GM10847 (cell line): ENCODE measurements around the gene MUC5AC.

Experiments
- POLR2A ChIP-seq: IDR thresholded peaks from 2 replicates; pipeline ENCODE4 v1.6.1; 2011; ENCODE audit not compliant: insufficient read length; ENCODE audit errors: extremely low read depth

MUC5AC gene

DNA sequence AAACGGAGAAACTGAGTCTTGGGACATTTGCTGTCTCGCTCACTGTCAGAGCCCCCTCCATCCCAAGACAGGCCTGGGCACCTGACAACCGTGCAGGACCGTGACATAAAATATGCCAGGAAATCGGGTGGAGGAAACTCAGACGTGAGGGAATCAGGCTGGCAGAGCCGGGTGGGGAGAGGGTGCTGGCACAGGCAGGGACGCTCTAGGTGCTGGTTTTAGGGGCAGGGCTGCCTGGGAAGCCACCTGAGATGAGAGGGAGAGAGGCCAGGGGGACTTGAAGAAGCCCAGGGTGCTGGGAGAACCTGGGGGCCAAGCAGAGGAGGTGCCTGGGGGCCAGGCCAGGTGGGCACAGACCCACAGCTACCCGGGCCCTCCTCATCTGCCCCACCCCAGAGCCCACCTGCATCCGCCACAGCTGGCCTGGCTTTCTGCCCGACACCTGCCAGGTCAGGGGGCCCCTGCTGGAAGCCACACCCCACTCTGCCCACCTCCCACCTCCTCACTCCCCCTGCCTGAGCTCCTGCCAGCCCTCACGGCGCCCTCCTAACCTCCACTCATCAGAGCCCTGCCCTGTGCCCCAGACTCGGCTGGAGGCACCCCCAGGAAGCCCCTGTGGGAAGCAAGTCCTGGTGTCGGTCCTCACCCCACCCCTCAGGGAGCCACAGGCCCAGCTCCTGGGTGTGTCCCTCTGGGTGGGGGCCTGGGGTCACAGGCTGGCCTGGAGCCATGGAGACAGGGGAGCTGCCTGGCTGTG is 27.3 kb upstream of the MUC5AC start:
- TF ChIP-seq POLR2A, result no peak

DNA sequence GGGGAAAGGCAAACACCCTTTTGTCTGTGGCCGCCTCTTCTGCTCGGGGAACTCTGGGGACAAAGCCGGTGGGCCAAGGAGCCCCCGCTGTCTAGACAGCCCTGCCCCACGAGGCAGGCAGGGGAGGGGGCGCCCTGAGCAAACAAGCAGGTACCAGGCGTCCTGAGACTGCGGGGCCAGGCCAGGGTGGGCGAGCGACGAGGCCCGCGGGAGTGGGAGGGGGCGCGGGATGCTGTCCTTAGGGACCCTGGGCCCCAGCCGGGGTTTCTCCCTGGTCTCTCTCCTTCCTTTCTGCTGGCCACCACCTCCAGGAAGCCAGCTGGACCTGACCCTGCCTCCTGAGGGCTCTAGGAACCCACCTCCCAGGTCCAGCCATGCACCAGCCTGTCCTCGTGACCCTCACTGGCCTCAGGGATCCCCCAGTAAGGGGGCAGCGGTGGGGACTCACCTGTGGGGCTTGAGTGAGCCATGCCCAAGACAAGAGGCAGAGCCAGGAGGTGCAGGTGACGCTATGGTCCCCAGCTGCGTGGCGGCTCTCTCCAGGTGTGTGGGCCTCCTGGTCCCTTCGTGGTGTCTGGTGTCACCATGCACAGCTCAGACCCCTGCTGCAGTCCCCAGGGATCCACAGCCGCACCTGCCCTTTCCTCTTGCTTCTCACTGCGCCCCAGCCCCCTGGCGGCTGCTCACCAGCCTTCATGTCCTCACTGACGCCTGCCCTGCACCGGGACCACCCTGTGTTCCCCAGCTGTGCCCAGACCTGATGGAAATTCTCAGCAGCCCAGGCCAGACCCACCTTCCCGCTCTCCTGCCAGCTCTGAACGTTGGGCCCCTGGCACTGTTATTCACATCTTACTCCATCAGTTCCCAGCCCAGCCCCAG is 26.5 kb upstream of the MUC5AC start:
- no peak for TF ChIP-seq POLR2A

DNA sequence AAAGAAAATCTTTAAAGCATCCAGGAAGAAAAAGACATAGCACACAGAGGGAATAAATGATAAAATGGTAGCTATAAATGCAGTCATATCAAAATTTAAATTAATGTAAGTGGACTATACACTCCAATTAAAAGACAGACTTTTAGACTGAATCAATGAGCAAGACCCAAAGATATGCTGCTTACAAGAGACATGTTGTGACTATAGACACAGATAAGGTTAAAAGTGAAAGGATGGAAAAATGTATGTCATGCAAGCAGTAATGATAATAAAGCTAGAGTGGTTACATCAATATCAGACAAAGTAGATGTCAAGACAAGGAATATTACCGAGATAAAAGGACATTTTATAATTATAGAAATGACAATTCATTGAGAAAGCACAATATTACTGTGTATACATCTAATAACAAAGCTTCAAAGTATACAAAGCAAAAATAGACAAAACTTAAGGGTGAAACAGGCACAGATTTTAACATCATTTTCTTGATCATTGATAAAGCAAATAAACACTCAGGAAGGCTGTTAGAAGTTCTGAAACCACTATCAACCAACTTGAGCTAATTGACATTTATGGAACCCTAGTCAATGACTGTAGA is 22.8 kb upstream of the MUC5AC start:
- no peak for TF ChIP-seq POLR2A

DNA sequence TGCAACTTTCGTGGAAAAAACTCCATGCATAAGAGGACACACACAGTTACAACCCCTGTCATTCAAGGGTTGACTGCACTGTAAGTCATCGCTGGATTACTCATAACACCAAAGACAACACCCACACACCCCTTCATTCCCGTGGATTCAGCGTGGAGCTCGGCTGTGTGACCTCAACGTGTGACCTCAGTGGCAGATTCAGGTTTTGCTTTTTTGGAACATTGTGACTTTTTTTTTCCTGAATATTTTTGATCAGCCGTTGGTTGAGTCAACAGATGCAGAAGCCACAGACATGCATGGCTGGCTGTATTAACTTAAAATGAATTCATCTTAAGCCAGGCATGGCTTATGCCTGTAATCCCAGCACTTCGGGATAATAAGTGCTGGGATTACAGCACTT is 19.7 kb upstream of the MUC5AC start:
- TF ChIP-seq POLR2A, result no peak

DNA sequence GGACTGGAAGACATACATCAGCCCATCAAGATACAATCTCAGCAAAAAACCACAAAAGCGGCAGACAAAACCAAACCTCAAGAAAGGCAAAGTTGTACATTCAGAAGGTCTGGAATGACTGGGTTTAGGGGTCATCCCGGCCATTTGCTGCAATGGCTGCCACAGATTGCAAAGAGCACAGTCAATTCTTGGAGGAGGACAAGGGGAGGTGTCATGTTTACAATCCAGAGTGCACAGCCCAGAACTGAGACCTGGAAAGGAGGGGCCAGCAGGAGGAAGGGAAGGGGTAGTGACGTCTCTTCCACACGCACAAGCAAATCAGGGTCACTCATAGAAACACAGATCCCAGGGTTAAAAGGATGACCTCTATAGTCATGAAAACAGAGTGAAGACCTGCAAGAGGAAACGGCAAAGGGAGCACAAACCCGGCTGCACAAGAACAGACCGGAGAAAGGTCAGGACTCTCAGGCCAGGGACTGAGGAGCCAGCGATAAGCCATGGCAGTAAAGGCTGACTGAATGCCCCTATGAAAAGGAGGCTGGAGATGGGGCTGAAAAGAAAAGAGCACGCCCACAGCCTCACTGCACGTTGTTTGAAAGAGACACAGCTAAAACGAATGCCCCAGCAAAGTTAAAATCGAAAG is 18.2 kb upstream of the MUC5AC start:
- TF ChIP-seq POLR2A, result no peak

DNA sequence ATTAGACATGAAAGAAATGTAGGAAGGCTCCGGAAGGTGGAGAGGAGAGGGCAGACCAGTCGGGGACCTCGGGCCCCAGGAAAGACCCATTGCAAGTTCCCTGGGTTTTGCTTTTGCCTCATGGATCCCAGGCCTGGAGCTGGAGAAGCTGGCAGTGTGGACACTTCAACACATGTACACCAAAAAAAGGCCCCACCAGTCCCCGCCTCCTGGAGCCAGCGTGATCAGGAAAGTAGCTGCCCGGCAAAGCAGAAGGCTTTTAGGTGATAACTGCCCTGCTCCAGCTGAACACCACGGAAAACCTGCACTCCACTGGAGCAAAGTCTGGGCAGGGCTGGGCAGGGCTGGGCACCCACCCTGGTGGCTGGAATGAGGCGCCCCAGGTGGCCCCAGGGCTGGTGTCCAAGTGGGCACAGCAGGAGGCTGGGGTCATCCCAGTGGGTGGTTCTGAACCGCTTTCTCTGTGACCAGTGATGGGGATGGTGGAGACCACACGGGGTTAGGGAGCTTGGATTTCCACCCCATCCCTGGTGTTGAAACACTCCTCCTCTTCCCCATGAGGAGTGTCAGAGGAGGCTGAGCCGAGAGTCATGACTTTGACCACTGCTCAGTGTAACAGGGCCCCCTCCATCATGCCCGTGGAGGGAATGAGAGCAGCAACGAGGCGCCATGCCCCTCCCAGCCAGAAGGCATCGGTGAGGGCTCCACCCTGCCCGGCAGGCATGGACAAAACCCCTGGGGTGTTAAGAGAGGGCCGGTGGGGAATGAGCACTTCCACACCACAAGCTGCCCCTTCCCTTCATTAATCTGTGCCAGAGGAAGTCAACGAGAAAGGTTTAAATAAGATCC is 16.9 kb upstream of the MUC5AC start:
- TF ChIP-seq POLR2A, result no peak

DNA sequence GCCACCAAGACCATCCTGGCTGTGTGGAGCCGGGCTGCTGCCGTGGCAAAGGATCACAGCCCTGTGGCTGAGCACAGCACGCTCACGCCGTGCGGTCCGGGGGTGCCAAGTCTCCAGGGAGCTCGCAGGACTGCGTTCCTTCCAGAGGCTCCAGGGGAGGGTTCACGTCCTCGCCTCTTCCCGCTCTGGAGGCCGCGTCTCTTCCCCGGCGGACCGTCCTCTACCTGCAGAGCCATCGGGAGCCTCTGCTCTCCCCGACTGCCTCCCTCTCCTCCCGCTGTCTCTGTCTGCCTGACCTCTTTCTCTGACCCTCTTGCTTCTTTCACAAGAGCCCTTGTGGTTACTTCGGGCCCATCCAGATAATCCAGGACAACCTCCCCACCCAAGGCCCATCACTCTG is 11.4 kb upstream of the MUC5AC start:
- TF ChIP-seq POLR2A, result no peak

DNA sequence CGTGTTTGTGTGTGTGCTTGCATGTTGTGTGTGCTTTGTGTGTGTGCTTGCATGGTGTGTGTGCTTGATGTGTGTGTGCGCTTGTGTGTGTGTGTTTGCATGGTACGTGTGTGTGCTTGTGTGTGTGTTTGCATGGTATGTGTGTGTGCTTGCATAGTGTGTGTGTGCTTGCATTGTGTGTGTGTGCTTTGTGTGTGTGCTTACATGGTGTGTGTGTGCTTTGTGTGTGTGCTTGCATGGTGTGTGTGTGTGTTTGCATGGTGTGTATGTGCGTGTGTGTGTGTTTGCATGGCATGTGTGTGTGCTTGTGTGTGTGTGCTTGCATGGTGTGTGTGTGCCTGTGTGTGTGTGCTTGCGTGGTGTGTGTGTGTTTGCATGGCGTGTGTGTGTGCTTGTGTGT is 10.0 kb upstream of the MUC5AC start:
- TF ChIP-seq POLR2A, result no peak

DNA sequence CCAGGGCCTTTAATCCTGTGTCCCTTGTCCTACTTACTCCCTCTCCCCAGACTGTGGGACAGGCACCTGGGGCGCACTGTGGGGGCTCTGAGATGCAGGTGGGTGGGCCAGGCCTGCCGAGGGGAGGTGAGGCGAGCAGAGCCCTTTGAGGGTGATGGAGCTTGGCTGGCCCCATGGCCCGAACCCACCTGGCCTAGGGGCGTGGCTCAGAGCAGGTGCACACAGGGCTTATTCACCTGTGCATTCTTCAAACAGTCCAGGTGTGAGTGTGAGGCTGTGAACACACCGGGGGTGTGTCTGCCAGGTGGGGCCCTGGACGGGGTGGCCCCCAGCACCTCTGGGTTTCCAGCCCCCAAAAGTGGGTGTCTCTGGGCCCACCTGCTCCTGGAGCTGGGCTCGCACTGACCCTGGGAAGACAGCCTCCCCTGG is 9.0 kb upstream of the MUC5AC start:
- no peak for TF ChIP-seq POLR2A

DNA sequence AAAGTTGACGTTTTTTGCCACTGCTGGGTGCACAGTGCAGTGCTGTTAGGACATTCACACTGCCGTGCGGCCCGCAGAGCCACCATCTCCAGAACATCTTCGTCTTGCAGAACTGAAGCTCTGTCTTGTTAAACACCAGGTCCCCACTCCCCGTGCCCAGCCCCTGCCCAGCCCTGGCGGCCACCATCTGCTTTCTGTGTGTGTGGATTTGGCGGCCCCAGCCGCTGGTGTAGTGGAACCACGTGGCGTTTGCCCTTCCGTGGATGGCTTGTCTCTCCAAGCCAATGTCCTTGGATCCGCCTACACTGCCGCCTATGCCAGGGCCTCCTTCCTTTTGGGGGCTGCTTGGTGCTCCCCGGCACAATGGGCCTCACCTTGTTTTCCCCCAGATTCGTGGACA is 8.2 kb upstream of the MUC5AC start:
- no peak for TF ChIP-seq POLR2A

DNA sequence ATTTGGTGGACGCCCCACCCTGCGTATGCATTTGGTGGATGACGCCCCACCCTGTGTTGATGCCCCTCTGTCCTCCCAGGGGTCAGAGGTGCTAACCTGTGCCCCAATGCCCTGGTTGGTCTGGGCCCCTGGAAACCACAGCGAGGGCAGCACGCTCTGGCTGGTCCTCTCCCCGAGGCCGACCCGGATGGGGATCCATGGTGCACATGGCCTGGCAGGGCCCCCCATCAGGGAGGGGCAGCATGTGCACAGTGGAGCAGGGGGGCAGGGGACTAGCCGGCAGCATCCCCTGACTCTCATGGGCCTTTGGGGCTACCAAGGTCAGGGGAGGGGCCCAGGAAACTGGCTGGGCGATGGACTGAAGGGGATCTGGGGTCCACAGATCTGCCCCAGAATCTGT is 7.6 kb upstream of the MUC5AC start:
- no peak for TF ChIP-seq POLR2A

DNA sequence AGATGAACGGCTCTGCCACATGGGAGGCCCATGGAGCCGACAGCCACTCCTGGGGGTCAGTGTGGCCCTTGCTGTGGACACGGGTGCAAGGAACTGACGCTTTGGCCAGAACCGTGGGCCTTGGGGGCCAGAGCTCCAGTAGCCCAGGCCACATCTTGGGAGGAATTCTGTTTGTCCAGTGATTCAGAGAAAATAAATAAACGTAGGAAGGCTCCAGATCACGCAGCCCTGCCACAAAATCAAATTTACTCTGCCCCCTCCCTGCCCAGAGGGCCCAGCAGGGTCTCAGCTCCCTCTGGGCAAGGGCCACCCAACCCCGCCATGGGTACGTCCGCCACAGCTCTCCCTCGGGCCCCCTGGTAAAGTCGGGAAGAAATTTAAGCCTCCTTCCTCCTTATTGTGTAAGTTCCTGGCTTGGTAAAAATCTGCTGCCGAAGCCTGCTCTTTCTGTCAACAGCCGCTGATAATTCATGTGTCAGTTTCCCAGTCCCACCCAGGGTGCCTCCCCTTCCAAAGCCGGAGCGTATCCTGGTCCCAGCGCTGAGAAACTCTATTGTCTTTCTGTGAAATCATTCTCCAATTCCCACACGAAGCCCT is 6.9 kb upstream of the MUC5AC start:
- TF ChIP-seq POLR2A, result no peak

DNA sequence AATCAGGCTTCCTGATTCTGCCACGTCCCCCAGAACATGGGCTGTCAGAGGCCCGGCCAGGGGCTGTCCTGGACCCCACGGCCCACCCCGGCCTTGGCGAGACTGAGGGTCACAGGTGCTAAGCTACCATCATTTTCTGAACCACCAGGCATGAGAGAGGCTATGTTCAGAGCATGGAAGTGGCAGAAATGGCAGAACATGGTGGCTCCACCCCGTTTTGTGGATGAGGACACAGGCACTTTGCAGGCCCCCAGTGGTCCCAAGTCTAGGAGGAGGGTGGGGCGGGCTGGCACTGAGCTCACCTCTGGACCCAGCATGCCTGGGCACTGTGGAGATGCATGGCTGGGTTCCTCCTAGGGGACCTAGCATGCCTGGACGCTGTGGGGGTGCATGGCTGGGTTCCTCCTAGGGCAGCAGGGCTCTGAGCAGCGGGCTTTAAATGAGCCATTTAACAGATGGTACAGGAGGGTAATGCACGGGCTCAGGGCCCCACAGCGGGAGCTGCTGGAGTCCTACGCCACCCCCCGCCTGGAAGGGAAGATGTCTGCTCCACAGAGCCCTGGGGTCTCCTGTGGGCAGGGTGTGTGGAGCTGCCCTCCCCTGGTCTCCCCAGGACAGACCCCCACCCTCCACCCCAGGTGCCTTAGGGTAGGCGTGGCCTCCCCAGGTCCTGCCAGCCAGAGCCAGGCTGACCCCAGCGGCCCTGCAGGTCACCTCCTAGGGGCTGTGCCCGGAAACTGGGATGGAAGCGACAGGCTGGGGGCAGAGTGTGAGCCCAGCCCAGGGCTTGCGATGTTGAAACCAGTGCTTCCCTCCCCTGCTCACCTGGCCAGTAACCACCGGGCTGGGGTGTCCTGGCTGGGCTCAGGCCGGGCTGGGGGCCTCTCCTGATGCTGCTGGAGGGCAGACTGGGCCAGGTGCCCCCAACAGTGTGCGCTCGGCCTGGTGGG is 6.1 kb upstream of the MUC5AC start:
- no peak for TF ChIP-seq POLR2A

DNA sequence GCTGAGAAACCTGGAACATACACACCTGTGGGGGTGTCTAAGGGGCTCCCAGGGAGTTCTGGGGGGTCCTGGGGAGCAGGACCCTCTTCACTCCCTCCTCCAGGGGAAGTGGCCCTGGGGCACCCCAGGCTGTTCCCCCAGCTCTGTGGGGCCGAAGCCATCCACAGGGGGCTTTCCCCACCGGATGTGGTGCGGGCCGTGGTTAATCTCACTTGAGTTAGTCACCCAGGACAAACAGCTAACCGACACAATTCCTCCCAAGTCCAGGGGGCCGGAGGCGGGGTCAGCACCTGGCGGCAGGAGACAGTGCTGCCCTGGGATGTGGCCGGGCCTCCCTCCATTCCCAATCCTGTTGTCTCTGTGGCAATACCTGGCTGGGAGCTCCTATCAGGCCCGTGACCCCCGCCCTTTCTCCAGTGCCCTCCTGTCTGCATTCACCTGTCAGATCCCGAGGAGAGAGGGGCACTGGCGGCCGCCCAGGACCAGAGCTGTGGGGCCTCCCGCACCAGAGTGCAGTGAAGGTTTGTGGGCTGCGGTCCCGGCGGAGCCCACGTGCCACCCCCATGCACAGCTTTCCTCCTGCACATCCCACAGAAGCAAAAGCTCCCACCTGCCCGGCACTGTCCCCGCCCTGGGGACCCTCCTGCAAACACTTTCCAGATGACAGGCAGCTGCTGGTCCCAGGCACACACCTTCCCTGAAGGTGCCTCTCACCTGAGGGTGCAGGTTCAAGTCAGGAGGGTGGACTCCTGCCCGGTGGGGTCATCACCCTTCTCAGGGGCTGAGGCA is 5.2 kb upstream of the MUC5AC start:
- TF ChIP-seq POLR2A, result no peak
